HG03135 (cell line): ENCODE measurements around the gene AGPAT4.

Source experiments
- ATAC-seq: cut with Tn5 transposase; IDR thresholded peaks from one replicate; pipeline ENCODE4 v1.9.1; 2021; ENCODE audit warnings: mild to moderate bottlenecking, moderate library complexity; ENCODE audit not compliant: unreplicated experiment

AGPAT4 gene

DNA sequence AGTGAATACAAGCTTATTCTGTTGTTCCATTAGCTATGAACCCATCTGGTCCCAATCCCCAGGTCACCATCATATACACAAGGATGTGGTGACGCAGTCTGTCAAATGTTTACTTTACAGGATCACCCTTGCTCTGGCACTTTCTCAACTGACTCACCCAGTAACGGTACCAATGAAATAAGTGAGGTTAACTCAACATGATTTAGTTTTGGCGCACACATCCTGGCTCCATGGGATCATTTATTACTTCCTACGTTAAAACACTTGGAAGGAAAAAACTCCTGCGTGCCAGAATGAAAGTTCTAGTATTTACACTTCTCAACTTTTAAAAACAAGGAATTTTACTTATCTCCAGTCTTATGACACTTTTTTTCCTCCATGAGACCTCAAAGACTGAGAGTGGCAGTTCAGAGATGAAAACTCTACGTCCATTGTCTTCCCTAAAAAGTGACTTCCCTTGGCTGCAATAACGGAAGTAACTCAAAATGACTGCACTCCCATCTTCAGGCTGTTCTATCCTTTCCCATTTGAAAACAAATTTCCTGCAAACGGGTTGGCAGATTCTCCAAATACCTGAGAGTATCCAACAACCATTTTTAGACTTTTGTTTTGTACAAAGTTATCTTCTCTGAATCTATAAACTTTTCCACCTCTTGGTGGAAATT, 15.9 kb downstream of the AGPAT4 start:
- no peak for ATAC-seq

DNA sequence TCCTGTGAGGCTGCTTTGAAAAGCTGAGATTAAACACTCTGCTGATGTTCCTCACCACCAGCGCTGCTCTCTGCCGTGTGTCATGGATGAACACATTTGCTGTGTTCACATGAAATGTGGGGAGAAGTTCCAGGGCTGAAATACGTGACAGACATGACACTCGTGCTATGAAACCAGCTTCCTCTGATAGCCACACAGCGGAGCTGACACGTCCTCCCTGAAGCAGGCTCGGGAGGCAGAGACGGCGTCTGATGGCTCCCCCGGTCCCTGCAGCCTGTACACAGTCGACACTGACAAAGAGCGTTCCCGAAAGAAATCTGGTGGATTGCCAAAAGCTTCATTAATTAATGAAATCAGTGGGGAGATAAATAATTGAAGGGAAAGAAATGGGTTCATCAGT, 17.5 kb downstream of the AGPAT4 start:
- no peak for ATAC-seq

DNA sequence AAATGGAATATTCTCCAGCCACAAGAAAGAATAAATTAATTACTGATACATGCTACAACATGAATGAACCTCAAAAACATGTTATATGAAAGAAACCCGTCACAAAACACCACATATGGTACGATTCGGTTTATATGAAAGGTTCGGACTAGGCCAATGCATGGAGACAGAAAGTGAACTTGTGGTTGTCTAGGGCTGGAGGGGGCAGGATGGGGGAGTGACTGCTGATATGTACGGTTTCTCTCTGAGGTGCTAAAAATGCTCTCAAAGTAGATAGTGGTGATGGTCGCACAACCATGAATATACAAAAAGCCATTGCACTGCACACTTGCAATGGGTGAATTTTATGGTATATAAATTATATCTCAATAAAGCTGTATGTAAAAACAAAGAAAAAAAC, 18.3 kb downstream of the AGPAT4 start:
- no peak for ATAC-seq

DNA sequence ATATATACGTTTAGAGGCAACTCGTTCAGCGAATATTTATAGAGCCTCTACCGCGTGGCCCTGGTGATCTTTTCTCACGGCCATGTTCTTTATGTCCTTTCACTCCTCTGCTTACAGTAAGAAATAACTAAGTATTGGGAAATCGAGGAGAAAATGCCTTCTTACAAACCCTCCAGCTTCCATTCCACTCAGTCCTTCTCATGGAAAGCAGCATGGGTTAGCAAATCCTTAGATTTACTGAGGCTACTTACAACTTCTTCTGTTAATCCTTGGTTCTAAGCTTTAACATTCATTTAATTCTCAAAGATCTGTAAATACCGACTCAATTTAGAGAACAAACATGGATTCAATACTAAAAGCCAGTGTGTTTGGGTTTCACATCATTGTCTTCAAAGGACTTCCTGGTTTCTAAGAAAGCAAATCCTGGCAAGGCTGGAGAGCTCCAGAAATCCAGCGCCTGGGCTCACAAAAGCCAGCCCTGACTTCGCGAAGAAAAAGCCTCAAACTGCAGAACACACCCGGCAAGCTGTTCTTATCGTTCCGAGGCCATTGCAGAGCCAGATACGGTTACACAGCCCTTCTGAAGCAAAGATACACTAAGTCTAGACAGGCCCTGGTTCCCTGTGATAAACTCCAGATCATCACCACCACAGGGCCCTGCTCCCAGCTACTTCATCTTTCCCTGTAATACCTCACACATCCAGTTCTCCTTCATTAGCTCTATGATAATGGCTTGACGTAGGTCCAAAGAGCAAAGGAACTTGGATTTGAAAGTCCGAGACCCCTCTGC, 19.2 kb downstream of the AGPAT4 start:
- ATAC-seq = no peak

DNA sequence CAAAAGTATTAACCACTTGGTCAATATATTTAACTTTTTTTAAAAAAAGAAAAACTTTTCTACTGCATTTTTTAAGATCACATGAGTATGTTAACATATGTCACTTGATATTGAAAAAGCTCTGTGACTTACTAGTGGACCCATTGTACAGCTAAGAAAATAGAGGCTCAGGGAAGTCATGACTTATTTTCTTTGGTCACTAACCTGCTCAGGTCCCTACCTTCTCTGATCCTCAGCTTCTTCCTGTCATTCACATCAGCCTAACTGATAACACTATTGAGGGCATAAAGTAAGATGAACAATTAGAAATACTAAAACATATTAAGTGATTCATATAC, 19.8 kb downstream of the AGPAT4 start:
- no peak for ATAC-seq

DNA sequence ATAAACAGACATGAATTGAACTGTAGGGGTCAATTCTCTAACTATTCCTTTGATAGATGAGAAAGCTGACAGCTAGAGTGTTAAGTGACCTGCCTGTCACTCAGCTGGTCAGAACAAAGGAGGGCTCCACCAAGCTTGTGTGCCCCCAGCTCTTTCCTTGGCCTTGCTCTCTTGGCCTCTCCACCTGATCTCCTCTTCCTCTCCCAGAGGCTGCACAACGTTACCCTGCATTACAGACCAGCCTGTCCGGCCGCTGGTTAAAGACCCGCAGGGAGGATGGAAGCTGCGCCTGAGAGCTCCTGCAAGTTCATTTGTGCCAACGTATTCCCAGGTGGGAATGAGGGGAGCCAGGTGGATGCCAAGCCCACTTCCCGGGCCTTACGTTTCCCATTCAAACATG, 22.5 kb downstream of the AGPAT4 start:
- no peak for ATAC-seq

DNA sequence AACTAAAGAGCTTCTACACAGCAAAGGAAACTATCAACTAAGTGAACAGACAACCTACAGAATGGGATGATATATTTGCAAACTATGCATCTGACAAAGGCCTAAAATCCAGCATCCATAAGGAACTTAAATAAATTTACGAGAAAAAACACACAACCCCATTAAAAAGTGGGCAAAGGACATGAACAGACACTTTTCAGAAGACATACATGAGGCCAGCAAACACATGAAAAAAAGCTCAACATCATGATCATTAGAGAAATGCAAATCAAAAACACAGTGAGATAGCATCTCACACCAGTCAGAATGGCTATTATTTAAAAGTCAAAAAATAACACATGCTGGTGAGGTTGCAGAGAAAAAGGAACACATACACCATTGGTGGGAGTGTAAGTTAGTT, 24.5 kb downstream of the AGPAT4 start:
- no peak for ATAC-seq

DNA sequence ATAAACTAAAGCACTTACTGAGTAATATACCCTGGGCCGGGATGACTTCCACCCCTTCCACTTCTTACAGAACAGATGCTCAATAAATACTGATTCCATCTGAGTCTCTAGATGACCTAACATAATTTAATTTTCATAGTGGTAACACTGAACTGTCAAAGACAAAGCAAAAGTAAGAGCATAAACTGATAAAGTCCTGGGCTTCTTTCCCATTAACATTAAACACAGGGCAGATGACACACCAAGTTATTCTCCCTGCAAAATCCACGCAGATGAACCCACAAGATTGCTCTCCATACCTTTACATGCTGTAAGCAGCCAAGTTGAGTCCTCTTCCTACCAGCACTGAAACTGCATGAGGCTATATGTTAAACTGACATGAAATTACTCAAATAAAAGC, 27.1 kb downstream of the AGPAT4 start:
- ATAC-seq = no peak

DNA sequence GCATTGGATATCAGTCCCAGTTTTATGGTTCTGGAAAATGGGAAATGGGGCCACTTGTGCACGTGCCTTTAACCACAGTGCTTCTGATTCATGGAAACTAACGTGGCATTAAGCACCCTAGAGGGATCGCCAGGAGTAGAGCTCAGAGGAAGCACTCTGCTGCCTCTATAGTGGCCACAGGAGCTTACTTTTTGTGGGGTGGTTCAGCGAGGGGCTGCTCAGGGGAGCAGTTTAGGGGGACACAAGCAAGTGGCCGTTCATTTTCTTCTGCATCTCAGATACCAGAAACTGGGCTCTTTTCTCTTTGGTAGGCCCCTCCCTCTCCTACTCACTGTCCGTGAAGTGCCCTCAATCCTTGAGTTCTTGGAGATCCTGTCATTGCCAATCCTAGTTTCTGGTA, 28.5 kb downstream of the AGPAT4 start:
- ATAC-seq = no peak

DNA sequence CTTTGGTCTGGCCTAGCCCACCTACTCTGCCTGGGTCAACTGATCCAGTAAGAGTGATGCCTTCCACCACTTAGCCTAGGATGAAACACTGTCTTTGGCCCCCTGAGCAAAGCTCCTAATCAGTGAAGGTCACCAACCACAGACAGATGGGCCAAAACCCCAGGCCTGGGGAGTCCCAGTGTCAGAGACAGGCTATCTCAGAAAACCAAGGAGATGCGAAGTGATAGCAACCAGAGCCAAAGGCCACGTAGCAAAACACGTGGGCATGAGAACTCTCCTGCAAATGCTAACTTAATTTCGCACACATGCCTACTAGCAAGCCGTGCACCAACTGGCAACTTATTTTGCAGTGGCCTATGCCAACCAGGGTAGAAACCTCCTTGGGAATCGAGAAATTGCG, 29.1 kb downstream of the AGPAT4 start:
- ATAC-seq = no peak

DNA sequence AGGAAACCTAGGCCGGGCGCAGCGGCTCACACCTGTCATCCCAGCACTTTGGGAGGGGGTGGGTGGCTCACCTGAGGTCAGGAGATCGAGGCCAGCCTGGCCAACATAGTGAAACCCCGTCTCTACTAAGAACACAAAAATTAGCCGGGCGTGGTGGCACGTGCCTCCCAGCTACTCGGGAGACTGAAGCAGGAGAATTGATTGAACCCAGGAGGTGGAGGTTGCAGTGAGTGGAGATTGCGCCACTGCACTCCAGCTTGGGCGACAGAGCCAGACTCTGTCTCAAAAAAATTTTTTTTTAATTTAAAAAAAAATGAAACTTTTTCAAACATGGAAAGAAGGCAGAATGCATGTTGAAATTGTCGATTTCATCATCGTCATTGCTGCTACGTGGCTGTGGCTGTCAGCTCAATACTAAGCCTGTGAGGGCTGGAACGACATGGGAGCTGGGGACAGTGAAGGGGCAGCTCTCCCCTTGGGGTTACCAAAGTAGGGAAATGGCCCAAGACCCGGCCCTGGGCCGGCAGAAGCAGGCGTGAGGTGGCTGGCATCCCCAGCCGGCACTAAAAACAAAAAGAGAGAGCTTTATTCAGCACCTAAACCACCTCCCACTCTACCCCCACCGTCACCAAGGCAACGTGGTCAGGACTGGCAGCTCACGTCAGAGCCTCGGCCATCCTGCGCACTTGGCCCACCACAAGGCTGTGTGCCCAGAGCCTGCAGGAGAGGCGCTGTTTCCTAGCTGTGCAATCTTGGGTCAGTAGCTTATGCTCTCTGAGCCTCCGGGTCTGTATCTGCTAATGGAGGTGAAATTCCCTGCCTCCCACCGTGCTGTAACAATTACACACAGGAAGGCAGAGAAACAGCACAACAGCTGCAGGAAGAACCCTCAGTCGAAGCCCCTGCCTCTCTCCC, 30.8 kb downstream of the AGPAT4 start:
- no peak for ATAC-seq

DNA sequence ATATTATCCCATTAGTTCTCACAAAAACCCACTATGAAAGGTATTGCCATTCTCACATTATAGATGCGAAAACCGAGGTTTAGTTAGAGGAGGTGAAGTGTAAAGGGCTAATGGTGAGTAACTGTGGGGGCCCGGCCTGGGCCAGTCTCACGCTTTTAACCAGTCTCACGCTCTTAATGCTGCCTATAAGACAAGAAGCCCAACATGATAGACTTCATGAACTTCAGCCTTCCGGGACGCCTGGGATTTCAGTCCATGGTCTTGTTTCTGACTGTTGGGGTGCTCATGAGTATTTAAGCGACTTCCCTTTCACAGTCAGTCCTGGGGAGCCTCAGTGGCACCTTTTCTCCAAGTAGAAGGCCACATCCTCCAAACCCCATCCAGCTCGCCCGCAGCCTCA, 31.7 kb downstream of the AGPAT4 start:
- no peak for ATAC-seq

DNA sequence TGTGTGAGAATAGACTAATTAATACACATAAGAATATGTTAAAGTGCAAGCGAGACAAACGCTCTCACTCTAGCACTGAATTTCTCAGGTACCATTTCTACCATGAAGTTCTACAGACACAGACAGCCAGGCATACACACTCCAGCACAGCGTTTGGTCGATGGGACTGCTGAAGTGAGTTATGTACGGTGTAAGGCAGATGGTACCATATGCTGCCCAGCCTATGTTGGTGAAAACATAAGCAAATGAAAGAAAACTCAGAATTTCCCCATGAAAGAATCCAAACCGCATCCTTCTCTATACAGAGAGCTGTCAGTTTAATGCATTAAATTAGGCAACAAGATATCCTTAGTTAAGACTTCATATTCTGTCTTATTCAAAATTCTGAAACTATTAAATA, 34.9 kb downstream of the AGPAT4 start:
- ATAC-seq = no peak

DNA sequence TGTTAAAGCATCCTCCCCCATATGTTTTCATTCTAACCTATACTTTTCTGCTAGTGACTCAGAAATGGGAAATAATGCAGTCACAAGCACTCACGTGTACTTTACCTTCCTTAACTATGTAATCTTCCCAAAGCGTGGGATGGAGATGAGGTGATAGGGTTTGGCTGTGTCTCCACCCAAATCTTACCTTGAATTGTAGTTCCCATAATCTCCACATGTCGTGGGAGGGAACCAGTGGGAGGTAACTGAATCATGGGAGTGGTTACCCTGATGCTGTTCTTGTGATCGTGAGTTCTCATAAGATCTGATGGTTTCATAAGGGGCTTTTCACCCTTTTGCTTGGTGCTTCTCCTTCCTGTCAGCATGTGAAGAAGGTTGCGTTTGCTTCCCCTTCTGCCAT, 35.4 kb downstream of the AGPAT4 start:
- ATAC-seq = no peak

DNA sequence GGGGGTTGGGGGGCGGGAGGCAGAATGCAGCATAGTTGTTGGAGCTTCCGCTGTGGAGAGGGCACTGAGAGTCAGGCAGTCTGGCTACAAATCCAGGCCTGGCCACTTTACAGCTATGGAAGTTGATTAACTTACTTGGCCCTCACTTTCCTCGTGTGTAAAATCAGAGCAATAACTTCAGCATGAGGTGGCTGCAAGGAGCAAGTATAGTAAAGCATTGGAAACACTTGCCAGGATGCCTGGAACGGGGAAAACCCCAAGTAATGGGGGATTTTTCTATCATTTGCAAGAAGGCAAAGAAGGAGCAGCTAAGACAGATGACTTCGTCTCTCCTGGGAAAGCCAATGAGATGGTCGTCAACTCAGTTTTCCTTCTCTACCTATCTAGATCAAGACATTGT, 35.8 kb downstream of the AGPAT4 start:
- ATAC-seq = no peak

DNA sequence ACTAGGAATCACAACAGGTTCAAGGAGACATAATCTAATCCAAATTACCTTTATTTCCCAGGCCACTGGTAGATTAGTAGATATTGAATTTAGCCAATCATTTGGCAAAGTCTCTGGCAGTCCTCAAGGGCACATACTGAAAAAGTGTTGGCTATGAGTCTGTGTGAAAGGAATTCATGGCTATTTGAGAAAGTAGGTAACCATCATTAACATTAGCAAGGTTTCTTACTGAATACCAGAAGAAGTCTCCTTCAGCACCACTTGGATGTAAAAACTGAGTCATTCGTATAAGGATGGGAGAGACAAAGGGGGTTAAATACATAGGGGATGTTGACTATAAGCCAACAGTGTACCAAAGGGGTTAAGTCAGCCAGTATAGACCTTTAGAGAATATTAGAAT, 36.7 kb downstream of the AGPAT4 start:
- no peak for ATAC-seq

DNA sequence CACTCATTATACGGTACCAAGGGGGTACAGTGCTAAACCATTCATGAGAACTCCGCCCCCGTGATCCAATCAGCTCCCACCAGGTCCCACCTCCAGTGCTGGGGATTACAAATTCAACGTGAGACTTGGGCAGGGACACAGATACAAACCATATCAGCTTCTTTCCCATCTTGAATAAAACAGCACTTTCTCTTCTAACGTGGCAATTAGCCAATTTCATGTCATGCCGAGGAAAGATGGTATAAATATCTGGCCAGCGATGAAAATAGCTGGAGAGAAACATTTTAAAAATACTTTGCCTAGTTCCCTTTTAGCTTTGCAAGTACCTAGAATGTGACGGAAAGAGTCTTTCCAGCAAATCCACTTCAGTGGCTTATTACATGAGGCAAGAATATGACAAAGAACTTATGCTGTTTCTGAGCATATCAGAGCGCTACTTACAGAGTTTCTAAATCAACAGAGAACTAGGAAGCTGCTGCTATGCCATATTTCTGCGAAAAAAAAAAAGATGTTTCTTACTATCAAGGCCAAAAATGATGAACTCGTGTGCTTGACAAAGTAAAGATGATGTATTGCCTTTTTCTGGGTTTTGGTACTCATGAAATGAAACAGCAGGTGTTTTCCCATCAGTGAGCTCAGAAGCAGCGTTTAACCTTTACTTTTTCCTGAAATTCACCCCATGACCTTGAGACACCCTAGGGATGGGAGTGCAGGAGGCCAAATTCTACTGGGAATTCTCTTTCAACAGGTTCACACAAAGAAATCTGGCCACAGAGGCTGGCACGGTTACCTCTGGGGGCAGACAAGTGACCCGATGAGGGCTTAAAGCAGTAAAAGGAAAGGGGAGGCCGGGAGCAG, 37.9 kb downstream of the AGPAT4 start:
- no peak for ATAC-seq

DNA sequence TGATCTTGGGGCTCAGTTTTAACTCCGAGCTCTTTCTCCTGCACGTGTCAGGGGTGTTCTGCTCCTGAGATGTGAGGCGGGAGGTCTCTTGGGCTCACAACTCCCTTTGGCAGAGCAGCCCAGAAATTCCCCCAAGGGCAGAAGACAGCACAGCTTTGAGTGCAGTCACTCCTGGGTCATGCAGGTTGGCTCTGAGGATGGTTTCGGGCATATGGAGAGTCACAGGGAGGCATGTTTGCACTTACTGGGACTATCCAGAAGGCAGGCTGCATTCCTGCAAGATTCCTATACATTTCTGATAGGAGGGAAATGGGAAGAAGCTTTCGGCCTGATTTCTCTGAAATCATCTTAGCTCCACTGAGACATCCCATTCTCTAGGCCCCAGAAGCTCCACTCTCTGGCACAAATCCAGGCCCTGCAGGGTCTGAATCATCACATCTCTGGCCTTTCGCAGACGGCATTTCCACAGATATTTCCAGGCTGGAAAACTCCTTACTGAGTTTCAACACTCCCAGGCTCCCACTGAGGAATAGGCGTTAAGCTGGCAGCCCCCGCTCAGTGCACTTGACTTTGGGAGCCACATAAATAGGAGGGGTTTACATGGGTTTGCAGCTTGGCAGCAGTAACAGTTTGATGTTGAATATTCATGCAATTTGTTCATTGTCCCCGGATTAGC, 39.7 kb downstream of the AGPAT4 start:
- no peak for ATAC-seq

DNA sequence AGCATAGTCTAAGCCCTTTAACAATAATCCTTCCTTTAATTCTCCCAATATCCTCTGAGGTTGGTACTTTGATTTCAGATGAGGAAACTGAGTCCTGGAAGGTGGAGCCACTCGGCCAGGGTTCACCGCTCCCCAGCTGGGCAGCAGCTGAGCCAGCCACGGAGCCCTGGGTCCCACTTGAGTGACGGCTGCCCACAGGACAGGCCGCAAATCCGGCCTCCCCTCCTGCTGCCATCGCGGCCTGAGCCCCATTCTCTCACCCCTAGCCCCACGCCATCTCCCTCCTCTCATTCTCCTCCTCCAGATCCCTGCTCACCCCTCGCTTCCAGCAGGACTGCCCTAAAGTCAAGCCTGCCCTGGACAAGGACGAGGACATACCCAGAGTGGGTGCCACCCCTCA, 41.4 kb downstream of the AGPAT4 start:
- no peak for ATAC-seq

DNA sequence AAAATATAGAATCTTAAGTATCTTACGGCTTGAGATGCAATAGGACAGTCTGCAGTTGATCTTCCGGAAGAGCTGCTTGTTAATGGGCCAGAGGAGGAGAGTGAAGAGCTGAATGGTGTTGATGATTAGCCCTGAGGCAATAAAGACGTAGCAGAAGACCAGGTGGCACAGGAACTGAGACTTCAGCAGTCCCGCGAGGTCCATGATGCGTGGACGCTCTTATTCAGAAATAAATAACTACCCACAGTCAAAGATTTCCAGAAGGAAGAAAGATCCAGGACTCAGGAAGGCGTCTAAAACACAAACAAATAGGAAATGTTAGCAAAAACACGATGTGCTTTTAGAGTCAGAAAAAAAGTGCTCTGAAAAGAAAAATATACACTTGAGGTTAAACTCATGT, 41.9 kb downstream of the AGPAT4 start:
- ATAC-seq = no peak
